HG03575 (cell line): ENCODE data around the gene ZNF521.

ENCODE experiments used
- ATAC-seq: cut with Tn5 transposase; IDR thresholded peaks from one replicate; pipeline ENCODE4 v1.9.1; 2021; ENCODE audit not compliant: unreplicated experiment, insufficient number of reproducible peaks, low FRiP score; ENCODE audit errors: extremely low read depth

Gene ZNF521

GRCh38 chr18:25112821-25113434 lies 239.0 kb downstream of the ZNF521 start:
- no peak for ATAC-seq

GRCh38 chr18:25111377-25112288 lies 240.3 kb downstream of the ZNF521 start:
- no peak for ATAC-seq

- no peak for ATAC-seq
Observed at GRCh38 chr18:25109484-25109883, 242.5 kb downstream of the ZNF521 start.

- ATAC-seq: no peak
Observed at GRCh38 chr18:25103468-25104155, 248.4 kb downstream of the ZNF521 start.

- no peak for ATAC-seq
Observed at GRCh38 chr18:25102662-25103061, 249.3 kb downstream of the ZNF521 start.

- ATAC-seq: no peak
Observed at GRCh38 chr18:25100418-25100817, 251.5 kb downstream of the ZNF521 start.

- no peak for ATAC-seq
Observed at GRCh38 chr18:25099895-25100294, 252.1 kb downstream of the ZNF521 start.

GRCh38 chr18:25097569-25098056 lies 254.4 kb downstream of the ZNF521 start:
- ATAC-seq: no peak

- no peak for ATAC-seq
Observed at GRCh38 chr18:25097057-25097456, 254.9 kb downstream of the ZNF521 start.

GRCh38 chr18:25093141-25093540 lies 258.8 kb downstream of the ZNF521 start:
- no peak for ATAC-seq

- ATAC-seq: no peak
Observed at GRCh38 chr18:25089470-25089869, 262.5 kb downstream of the ZNF521 start.

GRCh38 chr18:25086876-25087275 lies 265.1 kb downstream of the ZNF521 start:
- ATAC-seq: no peak

GRCh38 chr18:25081001-25081400 lies 271.0 kb downstream of the ZNF521 start:
- ATAC-seq: no peak

- no peak for ATAC-seq
Observed at GRCh38 chr18:25080211-25080610, 271.8 kb downstream of the ZNF521 start.

- no peak for ATAC-seq
Observed at GRCh38 chr18:25077944-25078723, 273.8 kb downstream of the ZNF521 start.

GRCh38 chr18:25077038-25077943 lies 274.7 kb downstream of the ZNF521 start:
- ATAC-seq: no peak

GRCh38 chr18:25075783-25076182 lies 276.2 kb downstream of the ZNF521 start:
- no peak for ATAC-seq

GRCh38 chr18:25075331-25075730 lies 276.6 kb downstream of the ZNF521 start:
- ATAC-seq: no peak
